ENCODE measurements around the gene DBT. TPM values are rescaled to one million over a fixed set of nuclear protein-coding genes. Genes with fewer than 3 reads are reported as not detected.

Gene DBT
- total and polyA plus RNA-seq, 2 of the 8 experiments (the other 6 are each of a cell fraction or from before 2014, with no cell fraction given) = 3.3 to 24.6 TPM

DNA sequence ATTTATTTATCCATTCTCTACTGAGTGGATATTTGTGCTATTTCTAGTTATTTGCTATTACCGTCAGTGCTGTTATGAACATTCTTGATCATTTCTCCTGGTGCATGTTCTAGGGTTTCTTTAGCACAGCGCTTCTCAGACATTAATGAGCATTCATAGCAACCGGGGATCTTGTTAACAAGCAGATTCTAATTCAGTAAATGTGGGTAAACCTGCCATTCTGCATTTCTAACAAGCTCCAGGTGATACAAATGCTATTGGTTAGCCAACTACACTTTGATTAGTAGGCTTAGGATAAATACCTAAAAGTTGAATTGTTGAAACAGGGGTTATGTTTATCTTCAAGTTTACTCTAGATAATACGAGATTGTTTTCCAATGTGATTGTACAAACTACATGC is 3.3 kb upstream of the DBT start:
- 90% methylated on average over 4 of the region's 4 CpGs; no CpG with 5 or more reads in 1 of the 2 experiments for WGBS, 2 experiments (ENCODE audit: extremely low coverage in 1 of 2, insufficient coverage in 1 of 2, insufficient read length in 1 of 2, insufficient replicate concordance in 2 of 2, low coverage in 1 of 2, low lambda C conversion rate in 2 of 2, missing lambda C conversion rate in 1 of 2)
- TF ChIP-seq ZNF274 (IDR thresholded peaks at IDR 0.05; ENCODE audit: borderline replicate concordance, extremely low read depth, low read length) (no peak), RNF2 (IDR thresholded peaks at IDR 0.05; ENCODE audit: borderline replicate concordance, low read depth, low read length, missing control alignments, poor library complexity, severe bottlenecking) (no peak), FOSL1 (IDR thresholded peaks at IDR 0.05; ENCODE audit: insufficient read depth, low read depth, low read length) (no peak), CREB1 (IDR thresholded peaks at IDR 0.05) (no peak)

More for the DNA sequence above, 3.3 kb upstream of the DBT start:
- no peak overlapping the region for H3K4ac ChIP-seq (replicated peaks; ENCODE audit: insufficient read length, low read depth, low read length)
- H3K27ac ChIP-seq (ENCODE audit: low read depth, low read length) = no peak overlapping the region
- peaks cover 0 to 5% (median 0%) of the 10 kb centered on the region in 4 experiments; a peak in 2 of 7 replicates for H3K4me1 ChIP-seq (replicated peaks in 1 of 4; ENCODE audit: control insufficient read depth in 3 of 4, insufficient read depth in 4 of 4, low read length in 3 of 4)
- H3K27me3 ChIP-seq (replicated peaks in 1 of 4; ENCODE audit: control insufficient read depth in 3 of 4, extremely low read depth in 1 of 4, insufficient read depth in 3 of 4, low read length in 3 of 4) = no peaks in the 10 kb centered on the region
- DNase-seq (ENCODE audit: low read depth in 1 of 2, low spot score in 2 of 2) (no peak), FAIRE-seq (no peak)
- no peak overlapping the region for H4K8ac ChIP-seq (ENCODE audit: extremely low read depth, insufficient read depth, low read length)
- no peak overlapping the region for H2BK5ac ChIP-seq (ENCODE audit: low read depth, low read length)
- no peak overlapping the region for H2BK15ac ChIP-seq (ENCODE audit: low read length)
- H3K18ac ChIP-seq (ENCODE audit: extremely low read depth, low read length) = no peak overlapping the region
- POLR2A ChIA-PET (ENCODE audit: partially characterized antibody) = interaction anchor here (0.8 to 2.3 kb wide), 3 partner anchors 13 to 27 kb away, joined by 3 to 14 read pairs (median 4); partner anchors contain the start of gene RTCA
- no peak overlapping the region for H2AFZ ChIP-seq (ENCODE audit: low read length)
- H3K14ac ChIP-seq (ENCODE audit: insufficient read length) = no peak overlapping the region
- no peak overlapping the region for H2AK5ac ChIP-seq (ENCODE audit: low read depth, low read length)
- H4K20me1 ChIP-seq (replicated peaks in 1 of 2; ENCODE audit: control insufficient read depth in 1 of 2, insufficient read depth in 2 of 2, low read length in 2 of 2) = peaks cover 0 to 1% of the 10 kb centered on the region in 2 experiments
- H3K23ac ChIP-seq (ENCODE audit: insufficient read length) = no peak overlapping the region
- H2BK12ac ChIP-seq (ENCODE audit: low read depth, low read length) = no peak overlapping the region
- H3K9me3 ChIP-seq (ENCODE audit: insufficient read depth in 2 of 2, low read depth in 1 of 2, low read length in 1 of 2) = no peaks in the 10 kb centered on the region
- peaks cover 0 to 16% of the 10 kb centered on the region in 2 experiments; a peak in 3 of 4 replicates for H3K79me2 ChIP-seq (ENCODE audit: control insufficient read depth in 1 of 2, insufficient read depth in 2 of 2, low read length in 2 of 2)
- H4K91ac ChIP-seq (replicated peaks; ENCODE audit: insufficient read length, low read length) = no peak overlapping the region
- CTCF ChIA-PET (ENCODE audit: partially characterized antibody) = no interaction called here
- no peak overlapping the region for H2BK120ac ChIP-seq (replicated peaks; ENCODE audit: low read depth, low read length)
- H3K56ac ChIP-seq (replicated peaks; ENCODE audit: insufficient read length, low read depth, low read length) = no peak overlapping the region
- H4K5ac ChIP-seq (ENCODE audit: insufficient read length, low read depth, low read length) = no peak overlapping the region
- H3K36me3 ChIP-seq (ENCODE audit: control insufficient read depth in 2 of 4, insufficient read depth in 4 of 4, low read length in 3 of 4) = no peaks in the 10 kb centered on the region
- H3K79me1 ChIP-seq (ENCODE audit: low read depth, low read length) = 0 out of 2 replicates have a peak, but pooled peaks cover 3% of the 10 kb centered on the region
- H3K4me3 ChIP-seq (ENCODE audit: extremely low read depth in 1 of 4, insufficient read depth in 2 of 4, low read depth in 3 of 4, low read length in 4 of 4) = no peak overlapping the region
- H2BK20ac ChIP-seq (ENCODE audit: low read length) = no peak overlapping the region
- H3K23me2 ChIP-seq (ENCODE audit: low read depth, low read length) = peaks cover 6% of the 10 kb centered on the region
- H3K9ac ChIP-seq (replicated peaks in 1 of 4; ENCODE audit: extremely low read depth in 1 of 4, low read depth in 3 of 4, low read length in 3 of 4) = no peak overlapping the region
- H3K4me2 ChIP-seq (ENCODE audit: insufficient read depth in 1 of 2, low read depth in 2 of 2, low read length in 2 of 2) = no peak overlapping the region; a peak in 1 of 4 replicates

All from H1 (cell line).